NB4 (cell line): Measurements from ENCODE around the gene MRPL16.

ENCODE experiments used
- CTCF ChIP-seq: IDR thresholded peaks from one replicate; pipeline ENCODE4 v1.5.1; 2012; ENCODE audit warnings: low read depth, low read length
- MAX ChIP-seq: IDR thresholded peaks from 2 replicates; pipeline ENCODE4 v1.6.1; 2011; ENCODE audit warnings: low read depth, low read length
- POLR2A ChIP-seq: IDR thresholded peaks from 2 replicates; pipeline ENCODE4 v1.6.1; 2011; ENCODE audit warnings: mild to moderate bottlenecking; ENCODE audit not compliant: insufficient read length; ENCODE audit errors: extremely low read depth

GRCh38 chr11:59822989-59823566 lies 12.5 kb upstream of the MRPL16 start:
- TF ChIP-seq CTCF: peak; percentile 67
- TF ChIP-seq MAX: peak; percentile 56; the same call in 1 of the 2 replicates
- TF ChIP-seq POLR2A: no peak
